Fibroblast of the conjunctiva (primary cell): Measurements from ENCODE around the gene G0S2.
"Not testable (repeated sequence)": the region's sequence is repeated elsewhere in the genome, so short reads cannot be mapped to it uniquely, and the experiment has no call there.

ENCODE experiments used
- DNase-seq: peaks from one replicate; pipeline ENCODE4 v3.0.0-alpha.2; 2010; ENCODE audit warnings: low read depth

Gene G0S2

DNA sequence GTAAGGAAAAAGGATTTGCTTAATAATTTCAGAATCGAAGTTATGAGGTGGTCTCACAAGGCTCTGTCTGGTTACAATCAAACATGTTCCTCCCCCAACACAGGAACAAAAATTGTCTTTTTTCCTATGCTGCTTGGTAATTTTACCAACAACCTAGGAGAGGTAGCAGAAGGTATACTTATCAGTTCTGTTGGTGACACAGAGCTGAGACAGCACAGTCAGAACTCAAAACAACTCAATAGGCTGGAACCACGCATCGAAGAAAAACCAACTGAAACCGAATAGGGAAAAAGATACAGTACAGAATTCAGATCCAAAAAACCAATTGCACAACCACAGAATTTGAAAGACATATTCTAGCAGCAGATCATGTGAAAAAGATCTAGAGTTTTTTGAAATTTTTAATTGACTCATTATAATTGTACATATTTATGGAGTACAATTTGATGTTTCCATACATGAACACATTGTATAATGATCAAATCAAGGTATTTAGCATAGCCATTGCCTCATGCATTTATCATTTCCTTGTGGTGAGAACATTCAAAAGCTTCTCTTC, 3.8 kb downstream of the G0S2 start:
- DNase-seq, result no peak

DNA sequence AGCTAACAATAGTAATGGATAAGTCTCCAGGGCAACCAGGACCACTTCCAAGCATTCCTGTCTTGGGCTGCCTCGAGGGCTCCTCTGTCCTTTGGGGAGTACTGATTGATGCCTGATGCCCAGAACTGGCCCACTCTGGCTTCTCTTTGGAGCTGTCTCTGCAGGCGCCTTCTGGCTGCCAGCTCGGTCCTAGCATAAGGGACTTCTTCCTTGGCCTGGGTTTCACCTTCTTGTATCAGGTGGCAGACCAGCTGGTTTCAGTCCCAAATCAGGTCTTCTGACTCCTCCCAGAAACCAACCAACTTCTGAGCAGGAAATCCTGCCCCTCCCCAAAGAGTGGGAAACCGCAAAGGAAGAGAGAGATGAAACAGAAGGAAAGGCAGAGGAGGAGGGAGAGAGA, 10.6 kb downstream of the G0S2 start:
- DNase-seq, result no peak

DNA sequence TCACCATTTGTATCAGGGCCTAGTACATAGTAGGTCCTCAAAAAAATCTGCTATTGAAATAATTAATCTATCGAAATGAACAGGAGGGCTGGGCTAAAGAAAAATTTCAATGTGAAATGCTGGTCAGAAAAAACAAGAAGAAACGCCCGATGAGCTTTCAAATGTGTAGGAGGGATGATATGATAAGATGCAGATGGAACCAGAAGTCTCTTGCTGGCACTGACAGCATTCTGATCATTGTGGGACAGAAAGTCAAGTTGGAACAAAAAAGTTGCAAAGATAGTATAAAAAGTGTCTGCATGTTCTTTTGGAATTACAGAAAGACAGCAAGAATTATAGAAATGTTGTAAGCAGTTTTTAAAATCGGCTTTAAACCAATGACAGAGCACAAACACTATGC, 11.1 kb downstream of the G0S2 start:
- DNase-seq, result no peak

DNA sequence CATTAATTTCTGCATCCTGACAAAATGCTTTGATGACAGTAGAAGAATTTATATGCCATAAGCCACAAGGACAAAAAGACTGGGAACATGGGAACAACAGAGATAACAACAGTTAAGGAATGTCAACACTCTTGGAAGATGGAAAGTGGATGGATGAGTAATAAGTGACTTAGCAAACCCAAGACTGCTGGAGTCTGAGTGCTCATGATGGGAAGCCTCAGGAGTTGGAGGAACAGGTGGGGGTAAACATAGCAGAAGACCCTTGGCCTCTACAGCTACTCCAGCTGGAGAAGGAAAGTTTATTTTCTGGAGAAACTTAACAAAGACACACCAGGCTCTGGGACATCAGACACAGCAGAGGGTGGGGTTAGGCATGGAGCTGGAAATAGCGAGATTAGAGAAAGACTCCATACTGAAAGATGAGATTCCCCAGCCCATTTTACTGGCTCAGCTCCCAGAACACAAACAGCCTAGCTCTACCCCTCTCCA, 13.6 kb downstream of the G0S2 start:
- DNase-seq, result no peak

DNA sequence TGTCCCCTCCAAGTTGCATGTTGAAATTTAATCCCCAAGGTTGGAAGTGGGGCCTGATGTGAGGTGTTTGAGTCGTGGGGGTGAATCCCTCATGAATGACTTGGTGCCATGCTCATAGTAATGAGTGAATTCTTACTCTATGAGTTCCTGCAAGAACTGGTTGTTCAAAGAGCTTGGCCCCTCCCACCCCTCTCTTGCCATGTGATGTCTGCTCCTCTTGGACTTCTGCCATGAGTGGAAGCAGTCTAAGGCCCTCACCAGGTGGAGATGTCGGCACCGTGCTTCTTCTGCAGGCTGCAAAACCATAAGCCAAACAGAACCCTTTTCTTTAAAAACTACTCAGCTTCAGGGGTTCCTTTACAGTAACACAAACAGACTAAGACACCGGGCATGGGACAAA, 14.3 kb downstream of the G0S2 start:
- no peak for DNase-seq

DNA sequence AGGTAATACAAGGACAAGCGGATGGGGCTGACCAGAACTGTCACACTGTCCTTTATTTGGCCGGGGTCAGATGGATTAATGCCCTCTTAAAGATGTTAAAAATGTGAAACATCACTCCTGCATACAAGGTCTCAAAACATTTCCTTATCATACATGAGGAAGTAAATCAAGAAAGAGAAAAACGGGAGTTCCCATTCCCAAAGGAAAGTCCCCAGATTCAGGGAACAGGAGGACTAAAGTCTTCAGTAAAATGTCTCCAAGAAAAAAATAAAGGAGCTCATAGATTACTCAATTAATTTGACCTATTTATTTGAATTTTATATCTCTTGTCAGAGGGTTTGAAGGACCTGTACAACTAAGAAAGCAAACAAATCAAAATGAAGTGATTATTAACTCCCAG, 16.0 kb downstream of the G0S2 start:
- DNase-seq, result no peak

DNA sequence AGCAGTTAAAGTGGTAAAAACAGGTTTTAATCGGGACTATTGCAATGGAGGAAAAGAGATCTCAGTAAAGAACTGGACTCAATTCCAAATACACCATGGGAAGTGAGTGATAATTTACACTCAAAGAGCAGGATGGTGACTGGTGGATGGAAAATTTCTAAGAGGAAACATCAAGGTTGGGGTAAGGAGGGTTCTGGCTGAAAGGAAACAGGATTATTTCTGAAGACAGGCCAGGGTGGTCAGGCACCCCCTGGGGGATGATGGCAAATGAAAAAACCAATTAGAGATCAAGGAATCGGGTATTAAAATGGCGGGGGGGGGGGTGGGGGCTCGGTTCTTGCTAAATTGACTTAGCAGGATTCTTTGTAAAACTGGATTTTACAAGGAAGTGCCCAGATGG, 17.1 kb downstream of the G0S2 start:
- no peak for DNase-seq

DNA sequence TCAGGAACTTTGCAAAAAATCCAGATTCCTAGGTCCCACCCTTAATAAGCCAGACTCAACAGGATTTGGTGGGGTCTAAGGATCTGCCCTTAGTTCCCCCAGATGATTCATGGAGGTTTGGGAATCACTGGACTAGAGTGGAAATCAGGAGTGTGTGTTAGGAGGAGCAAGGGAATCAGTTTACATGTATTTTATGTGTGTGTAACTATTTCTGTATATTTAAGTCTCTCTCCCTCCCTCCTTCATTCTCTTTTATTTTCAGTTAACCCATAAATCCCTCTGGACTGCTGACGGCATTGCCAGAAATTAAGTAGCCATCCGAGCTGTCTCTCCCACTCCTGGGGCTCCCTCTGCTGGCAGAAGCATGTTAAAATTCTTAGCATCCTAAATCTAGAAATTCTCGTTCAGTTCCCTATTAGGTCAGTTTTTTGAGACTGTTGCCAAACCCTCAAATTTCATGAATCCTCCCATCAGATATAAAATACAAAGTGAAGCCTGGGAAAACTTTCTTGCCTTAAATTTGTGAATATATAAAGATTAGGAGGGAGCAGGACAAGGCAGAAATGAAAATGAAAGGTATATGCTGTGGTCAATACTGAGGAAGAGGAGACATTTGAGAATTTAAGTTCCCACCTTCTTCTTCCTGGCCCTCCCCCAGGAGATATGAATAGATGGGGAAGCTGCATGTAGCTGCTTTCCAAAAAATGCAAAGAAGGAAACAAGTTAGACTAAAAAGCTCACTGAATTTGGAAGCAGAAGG, 17.7 kb downstream of the G0S2 start:
- peak; percentile 78 for DNase-seq

DNA sequence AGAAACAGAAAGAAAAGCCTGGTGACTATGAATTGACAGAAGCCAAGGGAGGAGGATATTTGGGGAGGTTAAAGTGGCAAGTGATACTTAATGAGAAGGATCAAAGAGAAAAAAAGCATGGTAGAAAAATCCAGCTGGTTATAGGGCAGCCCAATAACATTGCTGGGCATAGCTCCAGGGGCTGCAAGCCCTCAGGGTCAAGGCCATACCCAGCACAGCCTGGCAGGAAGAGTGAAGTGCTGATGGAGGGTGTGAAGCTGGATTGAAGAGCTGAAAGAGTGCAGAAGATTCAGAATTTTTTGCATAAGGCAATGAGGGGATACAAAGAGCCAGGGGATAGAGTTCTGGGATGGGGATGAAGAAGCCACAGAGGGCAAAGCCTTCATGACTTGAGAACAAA, 21.5 kb downstream of the G0S2 start:
- no peak for DNase-seq

DNA sequence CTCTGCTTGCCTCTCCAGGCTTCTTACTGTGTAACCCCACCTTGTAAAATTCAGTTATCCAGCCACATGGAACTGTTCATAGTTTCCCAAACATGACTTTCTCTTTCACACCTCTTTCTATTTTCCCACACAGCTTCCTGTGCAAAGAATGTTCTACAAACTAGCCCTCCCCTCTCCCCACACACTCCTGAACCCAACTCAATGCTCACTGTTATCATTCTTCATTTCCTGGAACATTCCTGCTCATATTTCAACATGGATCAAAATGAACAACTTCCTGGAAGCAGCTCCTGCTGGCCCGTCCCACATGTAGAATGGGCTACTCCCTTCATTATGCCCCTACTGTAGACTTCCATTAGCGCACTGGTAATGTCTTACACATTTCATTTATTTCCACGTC, 21.9 kb downstream of the G0S2 start:
- DNase-seq, result no peak

DNA sequence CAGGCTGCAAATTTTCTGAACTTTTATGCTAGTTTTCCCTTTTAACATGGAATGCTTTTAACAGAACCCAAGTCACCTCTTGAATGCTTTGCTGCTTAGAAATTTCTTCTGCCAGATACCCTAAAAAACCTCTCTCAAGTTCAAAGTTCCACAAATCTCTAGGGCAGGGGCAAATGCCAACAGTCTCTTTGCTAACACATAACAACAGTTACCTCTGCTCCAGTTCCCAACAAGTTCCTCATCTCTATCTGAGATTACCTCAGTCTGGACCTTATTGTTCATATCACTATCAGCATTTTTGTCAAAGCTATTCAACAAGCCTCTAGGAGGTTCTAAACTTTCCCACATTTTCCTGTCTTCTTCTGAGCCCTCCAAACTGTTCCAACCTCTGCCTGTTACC, 25.5 kb downstream of the G0S2 start:
- not testable (repeated sequence) for DNase-seq

DNA sequence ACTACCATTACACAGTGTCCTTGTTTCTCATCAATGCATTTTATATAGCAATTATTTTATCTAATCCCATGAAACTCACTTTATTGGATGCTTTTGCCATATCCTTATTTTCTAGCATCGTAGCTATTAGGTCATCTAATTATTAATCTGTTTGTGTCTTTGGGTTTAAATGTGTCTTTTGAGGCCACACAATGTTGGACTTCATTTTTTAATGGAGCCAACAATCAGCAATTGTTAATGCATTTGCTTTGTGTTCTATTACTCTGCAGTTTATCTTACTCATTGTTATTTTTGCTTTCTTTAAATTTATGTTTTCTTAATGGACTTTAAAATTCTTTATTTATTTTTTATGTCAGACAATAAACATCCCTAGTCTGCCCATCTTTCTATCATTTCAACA, 27.6 kb downstream of the G0S2 start:
- no peak for DNase-seq

DNA sequence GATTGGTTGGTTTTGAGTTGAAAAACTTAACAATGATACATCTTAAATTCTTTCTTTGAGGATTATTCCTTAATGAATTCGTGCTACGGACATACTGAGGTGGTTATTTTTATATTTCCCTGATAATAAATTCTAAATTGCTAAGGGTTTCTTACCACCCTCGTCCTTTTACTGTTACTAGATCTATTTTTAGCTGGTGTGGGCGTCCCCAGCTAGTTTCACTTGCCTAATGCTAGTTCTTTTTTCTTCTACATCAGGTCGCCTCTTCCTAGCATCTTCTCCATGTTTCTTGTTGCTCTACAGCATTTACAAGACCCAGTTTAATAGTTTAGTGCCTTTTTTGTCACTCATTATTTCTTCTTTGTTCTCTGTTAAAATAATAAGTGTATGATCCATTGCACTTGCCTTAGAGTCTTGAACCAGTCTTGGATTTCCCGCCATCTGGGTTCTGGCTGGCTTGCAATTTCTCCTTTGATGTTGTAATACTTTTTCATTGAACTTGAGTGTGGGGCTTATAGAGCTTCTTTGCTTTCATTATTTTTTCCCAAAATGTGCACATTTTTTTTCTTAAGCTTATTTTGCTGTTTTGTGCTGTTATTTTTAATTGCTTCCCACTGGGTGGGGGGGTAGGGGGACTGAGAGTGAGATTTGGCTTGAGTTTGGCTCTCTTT, 28.8 kb downstream of the G0S2 start:
- no peak for DNase-seq

DNA sequence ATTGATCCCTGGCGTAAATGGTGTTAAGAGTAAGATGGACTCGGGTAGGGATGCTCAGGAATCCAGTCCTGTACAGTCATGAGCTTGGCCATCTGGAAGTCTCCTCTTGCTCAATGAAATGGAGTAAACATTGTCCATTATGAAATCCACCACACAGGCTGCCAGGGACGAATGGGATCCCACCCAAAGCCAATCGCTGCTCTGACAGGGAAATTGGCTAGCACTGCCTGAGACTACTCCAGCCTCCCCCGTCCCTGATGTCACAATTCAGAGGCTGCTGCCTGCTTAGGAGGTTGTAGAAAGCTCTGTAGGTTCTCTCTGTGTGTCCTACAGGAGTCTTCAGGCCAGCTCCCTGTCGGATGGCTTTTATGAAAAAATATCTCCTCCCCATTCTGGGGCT, 29.4 kb downstream of the G0S2 start, which contains the start of gene HSD11B1:
Gene HSD11B1, plus strand, starts transcription at position 263 of the 400 bp plus-strand sequence. Its CDS starts 97 bp downstream, at position 360.
- peak; percentile 53 for DNase-seq

DNA sequence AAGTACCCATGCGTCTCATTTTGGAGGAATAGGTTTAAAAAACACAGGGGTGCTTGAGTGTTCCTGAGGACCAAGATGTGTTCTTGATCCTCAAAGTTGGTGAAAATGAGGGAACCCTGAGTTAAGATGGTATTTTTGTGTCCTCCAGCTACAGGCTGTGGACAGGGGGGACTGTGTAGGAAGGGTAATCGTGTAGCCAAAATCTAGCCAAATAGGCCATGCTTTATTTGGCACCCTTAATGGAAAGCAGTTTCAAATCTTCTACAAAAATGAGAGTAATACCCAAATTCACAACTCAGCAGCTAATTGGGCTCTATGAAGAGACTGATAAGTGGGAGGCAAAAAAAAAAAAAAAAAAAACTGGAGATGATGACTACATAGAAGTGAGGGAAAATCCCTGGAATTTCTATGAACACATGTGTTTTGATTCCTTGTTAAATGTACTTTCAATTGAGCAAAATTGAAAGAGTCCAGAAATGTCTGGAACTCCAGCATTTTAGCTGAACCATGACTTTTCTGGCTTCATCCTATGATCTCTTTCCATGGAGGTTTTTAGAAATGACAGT, 29.9 kb downstream of the G0S2 start:
- no peak for DNase-seq

DNA sequence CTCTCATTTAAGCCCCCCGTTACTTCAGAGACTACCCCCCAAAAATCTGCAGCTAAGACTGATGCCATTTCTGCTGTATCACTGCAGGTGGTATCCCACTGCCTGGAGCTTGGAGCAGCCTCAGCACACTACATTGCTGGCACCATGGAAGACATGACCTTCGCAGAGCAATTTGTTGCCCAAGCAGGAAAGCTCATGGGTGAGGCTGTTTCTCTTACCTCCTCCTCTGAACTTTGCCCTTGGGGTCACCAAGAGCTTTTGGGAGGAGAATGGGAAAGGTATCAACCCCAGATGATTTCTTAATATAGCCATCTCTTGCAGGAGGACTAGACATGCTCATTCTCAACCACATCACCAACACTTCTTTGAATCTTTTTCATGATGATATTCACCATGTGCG, 31.4 kb downstream of the G0S2 start:
- no peak for DNase-seq

DNA sequence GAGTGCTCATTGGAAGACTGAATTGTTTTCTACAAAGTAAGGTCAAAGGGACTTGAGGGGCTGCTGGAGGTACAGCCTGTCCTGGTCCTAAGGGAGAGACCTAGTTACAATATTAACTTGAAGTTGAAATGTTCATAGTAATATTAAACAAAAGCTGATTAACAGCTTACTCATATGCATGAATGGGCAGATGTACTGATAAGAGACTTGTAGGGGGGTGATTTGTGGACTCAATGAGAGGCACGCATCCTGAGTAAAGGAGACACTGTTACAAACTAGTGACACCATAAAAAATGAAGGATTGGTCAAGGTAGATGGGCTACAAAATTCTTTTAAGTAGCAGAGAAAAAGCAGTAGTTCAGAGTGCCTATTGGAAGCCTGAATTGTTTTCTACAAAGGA, 32.1 kb downstream of the G0S2 start:
- DNase-seq, result no peak

DNA sequence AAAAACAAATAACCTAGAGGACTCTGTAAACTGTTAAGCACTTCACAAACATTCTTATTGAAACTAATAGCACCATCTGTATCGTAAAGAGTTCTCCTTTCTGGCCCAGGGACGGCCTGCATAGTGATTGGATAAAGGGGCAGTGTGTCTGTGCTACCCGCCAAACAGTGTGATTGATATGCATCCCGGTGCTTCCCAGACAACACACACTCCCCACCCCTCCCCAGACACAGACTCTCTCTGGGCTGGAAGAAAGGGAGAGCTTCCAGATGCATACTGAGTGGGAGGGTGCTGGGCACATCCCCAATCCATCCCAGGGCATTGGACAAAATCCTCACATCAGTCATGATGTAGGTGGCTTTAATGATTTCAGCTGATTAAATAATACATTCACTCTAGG, 33.1 kb downstream of the G0S2 start:
- no peak for DNase-seq

DNA sequence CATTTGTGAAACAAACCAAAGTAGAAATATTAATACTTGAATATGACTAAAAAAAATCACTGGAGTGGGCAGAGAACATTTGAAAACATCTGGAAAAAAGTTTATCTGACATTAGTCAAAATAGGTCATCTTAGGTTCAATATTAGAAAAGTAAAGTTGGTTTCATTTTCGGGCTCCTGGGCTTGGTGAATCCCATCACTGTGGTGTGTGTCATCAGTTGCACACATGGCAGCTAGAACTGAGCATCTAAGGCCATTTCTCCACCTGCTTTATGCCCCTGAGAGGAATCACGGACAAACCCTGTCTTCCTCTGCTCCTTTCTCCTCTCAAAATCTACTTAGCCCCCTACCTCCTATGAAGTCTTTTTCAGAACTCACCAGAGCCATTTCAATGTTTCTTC, 34.9 kb downstream of the G0S2 start:
- no peak for DNase-seq

DNA sequence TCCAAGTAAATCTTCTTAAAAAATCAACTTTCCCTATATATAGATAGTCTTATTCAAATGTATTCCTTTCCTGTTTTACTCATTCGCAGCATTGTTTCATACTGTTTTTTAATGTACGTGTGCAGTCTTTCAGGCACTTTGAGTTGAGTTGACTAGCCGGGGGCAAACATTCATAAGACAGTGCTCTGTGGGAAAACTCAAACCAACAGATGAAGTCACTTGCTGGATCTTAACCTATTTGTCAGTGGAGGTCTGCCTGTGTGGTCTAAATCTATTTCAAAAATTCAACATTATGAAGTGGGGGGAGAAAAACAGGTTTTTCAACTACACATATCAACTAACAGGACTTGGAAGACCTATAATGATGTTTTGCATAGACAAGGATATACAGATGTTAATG, 35.6 kb downstream of the G0S2 start:
- no peak for DNase-seq

DNA sequence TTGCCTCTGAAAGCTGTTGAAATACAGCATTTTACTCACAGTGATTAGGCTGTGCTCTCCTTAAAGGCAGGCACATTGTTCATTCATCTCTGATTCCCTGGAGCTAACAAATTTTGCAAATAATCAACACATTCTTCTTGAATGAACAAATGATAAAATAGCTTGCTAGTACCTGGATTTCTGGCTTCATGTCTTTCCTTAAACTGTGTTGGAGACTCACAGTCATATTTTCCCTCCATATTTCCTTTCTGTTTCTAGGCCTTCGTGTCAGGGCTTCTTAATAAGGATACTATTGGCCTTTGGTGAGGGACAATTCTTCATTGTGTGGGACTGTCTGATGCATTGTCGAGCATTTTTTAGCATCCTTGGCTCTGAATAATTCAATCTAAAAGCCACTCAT, 39.1 kb downstream of the G0S2 start:
- no peak for DNase-seq

DNA sequence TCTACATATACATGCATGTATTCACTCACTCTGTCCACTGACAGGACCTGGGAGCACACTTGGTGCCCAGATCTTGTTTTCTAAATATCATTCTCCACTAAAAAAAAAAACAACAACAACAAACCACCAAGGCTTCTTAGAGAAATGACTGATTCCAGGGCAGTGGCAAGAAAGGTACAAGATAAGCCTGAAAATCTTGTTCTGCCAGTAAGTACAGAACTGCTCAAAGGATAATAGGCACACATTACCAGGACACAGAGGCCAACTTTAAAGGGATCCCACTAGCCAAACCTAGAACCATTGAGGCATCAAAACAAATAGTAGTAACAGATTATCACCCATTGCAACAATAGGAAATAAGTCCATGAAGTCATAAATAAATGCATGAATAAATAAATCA, 40.1 kb downstream of the G0S2 start:
- DNase-seq, result no peak

DNA sequence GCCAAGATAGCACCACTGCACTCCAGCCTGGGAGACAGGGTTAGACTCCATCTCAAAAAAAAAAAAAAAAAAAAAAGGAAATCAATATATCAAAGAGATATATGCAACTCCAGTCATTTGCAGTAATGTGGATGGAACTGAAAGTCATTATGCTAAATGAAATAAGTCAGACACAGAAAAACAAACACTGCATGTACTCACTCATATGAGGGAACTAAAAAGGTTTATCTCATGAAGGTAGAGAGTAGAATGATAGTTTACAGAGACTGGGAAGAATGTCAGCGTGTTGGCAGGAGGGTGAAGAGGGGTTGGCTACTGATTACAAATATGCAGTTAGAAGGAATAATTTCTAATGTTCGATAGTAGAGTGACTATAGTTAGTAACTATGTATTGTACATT, 42.6 kb downstream of the G0S2 start:
- no peak for DNase-seq
